Activated CD4-positive, alpha-beta T cell treated with anti-CD3 and anti-CD28 coated beads for 24 hours (primary cell): ENCODE measurements around the gene PLCB3.

Experiments
- DNase-seq, 2 donors: peaks; one replicate each; pipeline ENCODE4 v3.0.0-alpha.2; 2020; ENCODE audit warnings: low read depth in 2 of 2

Gene PLCB3

GRCh38 chr11:64266339-64266738 lies 15.0 kb downstream of the PLCB3 start:
- no peak for DNase-seq

- no peak for DNase-seq
These were observed 16.0 kb downstream of the PLCB3 start for GRCh38 chr11:64267207-64267945.

DNA sequence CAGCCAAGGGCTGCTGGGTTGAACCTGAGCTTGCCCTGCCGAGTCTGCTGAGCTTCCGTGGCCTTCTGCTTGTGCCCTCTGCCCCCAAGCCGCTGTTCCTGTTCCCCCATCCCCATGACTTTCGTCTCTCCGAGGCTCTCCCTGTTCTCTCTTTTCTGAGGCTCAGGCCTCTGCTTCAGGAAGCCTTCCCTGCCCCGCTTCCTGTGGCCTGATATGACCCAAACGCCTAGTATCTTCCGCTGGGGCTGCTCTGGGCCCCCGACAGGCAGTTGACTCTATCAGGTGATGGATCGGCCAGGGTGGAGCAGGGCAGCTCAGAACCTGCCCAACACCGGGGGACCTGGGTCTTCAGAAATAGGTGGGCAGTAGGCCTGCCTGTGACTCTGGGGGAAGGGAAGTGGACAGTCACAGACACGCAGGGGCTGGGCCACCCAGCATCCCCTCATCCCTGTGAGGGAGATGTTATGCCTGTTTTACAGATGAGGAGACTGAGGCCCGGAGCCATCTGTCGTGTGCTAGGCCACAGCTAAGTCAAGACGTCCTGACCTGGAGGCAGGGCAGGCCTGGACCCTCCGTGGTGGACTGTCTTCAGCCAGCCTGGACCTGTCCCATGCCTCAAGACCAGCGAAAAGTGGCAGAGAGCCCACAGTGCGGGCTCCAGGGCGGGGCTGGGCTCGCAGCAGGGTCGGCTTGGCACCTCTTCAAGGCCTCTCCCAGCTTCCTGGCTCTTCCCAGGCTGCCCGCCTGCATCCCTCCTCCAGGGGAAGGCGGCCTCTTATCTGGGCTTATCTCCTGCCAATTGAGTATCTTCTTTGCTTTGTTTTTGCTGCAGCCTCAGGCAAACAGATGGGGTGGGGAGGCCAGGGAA lies 16.9 kb downstream of the PLCB3 start:
- DNase-seq = no peak

DNA sequence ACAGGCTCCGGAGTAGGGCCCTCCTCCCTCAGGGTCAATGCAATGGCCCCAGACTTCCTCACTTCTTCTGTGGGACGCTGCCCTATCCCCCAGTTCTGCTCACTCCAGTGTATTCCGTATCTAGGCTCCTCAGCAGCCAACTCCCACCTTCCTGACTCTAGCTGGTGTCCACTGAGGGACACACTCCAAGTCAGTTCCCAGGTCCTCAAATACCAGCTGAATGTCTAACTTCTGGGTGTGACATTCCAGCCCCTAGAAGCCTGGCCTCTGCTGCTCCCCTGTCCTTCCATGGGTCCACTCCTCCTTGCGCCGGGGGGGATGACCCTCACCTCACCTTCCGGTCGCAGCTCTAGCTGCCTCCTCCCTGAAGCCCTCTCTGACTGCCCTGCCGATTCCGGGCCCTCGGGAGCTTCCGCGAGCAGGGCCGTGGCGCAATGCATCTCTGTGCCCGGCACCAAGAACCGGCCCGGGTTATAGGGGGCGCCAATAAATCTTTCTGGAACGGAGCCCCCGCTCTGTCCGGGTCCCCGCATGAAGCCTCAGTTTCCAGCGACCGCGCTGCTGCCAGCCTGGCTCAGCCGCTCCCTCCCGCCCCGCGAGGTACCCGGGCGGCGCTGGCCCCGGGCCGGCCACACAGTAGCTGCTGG lies 17.7 kb downstream of the PLCB3 start:
- DNase-seq = peak in 1 of 2 donors; percentile 50

- peak; percentile 95 to 97 for DNase-seq
These were observed 18.4 kb downstream of the PLCB3 start for GRCh38 chr11:64269540-64270220.

DNA sequence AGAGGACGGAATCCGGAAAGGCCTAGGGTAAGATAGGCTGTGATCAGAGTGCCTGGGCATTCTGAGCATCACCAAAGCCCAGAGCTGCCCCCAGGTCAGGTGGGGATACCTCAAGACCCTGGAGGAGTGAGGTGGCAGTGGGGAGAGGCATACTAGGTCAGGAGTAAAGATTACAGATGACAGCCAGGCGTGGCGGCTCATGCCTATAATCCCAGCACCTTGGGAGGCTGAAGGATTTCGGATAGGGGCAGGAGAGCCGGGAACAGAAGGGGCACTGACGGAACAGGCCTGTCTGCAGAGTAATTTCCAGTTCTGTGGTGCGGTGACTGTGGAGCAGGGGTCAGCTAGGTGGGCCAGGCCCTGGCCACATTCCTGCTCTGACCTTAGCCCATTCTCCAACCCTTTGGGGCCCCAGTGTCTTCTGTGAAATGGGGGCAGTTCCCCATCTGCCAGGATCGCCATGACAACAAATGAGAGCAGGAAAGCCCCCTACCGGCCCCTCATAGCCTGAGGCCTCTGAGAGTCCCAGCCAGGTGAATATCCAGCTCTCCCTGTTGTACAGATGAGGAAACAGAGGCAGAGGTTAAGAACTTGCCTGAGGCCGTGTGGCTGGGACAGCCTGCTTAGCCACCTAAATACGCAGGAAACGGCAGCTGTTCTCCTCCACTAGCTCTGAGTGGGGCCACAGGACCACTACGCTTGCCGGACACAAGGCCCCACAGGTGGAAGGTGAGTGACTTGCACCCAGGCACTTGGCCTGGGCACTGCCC lies 23.9 kb downstream of the PLCB3 start:
- DNase-seq = no peak

DNA sequence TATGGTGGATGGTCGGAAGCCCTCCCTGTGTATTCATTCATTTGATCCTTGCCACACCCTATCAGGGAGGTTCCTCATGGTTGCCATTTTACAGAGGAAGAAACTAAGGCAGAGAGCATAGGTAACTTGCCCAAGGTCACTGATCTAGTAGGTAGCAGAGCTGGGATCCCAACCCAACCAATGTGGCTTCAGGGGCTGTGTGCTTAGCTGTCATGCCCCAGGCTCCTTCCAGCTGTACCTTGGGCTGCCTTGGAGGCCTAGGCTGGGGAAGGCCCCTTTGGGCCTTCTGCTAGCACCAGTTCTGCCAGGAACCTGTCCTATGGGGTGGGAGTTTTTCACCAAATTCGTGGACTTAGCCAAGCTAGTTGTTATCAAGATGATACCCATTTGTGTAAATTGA lies 24.5 kb downstream of the PLCB3 start:
- no peak for DNase-seq

GRCh38 chr11:64276653-64277431 lies 25.5 kb downstream of the PLCB3 start:
- DNase-seq = no peak

DNA sequence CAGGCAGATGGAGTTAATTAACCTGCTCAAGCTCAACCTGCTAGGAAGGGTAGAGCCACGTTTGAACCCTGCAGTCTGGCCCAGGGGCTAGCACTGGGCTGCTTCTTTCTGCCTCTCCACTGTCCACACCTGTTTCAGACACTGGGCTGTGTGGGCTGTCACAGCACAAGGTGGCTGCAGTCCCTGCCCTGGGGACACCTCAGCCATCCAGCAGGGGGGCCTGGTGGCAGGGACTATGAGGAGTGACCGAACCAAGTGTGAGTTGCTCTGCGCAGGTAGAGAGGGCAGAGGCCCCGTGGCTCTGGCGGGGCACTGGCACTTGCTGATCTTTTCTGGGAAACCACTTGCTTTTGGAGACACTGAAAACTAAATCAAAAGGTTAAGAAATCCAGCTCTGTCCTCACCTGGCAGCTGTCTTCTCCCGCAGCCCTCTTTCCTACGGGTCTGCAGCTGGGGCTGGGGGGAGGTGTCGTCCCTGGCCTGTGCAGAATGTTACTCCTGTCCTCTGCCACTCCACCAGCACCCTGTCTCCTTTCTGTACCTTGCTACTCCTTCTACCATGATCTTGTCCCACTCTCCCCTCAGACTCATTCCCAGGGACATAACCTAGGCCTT lies 27.4 kb downstream of the PLCB3 start:
- DNase-seq = no peak

GRCh38 chr11:64281957-64282770 lies 30.8 kb downstream of the PLCB3 start:
- DNase-seq = no peak

GRCh38 chr11:64283092-64283491 lies 31.8 kb downstream of the PLCB3 start:
- DNase-seq = no peak

DNA sequence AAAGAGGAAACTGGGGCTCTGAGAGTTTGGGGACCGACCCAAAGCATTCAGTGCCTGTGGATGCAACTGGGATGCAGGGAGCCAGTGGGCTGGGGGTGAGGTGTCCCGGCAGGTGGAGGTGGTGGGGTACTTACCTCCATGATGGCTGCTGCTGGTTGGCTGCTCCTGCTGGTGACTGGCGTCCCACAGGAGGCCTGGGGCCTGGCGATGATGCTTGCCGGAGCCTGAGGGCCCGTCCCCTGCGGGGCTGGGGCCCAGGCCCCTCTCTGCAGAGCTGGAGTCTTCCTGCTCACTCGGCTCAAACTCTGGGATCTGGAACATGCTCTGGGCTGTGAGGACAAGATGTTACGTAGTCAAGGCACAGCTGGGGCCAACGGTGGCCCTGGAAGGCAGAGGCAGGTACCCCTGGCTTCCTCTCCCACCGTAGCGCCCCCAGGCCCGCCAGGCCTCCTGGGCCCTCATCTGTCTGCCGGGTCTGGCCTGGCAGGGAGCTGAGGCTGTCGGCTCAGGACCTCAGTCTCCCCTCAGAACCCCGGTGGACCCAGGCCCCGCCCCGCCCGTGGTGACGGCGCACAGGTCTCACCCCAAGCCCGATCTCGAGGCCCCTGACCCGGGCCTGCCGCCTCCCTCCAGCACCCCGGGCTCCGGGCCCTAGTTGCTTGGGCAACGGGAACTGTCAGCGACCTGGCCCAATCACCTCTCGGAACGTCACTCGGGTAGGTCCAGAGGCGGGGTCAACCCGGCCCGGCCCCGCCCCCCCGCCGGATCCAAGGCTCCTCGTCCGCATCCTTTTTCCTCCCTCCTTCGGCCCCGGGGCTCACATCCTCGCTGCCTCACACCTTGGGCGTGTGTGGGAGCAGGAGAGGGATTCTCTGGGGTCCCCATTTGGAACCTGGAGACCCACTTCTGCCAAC lies 33.0 kb downstream of the PLCB3 start, which contains the start of gene BAD:
Gene BAD (minus strand): TSS at position 618 of the 914 bp plus-strand sequence. CDS start 297 bp downstream, at position 321.
- peak; percentile 90 for DNase-seq

GRCh38 chr11:64284962-64285884 lies 33.9 kb downstream of the PLCB3 start, which contains the start of gene GPR137:
Gene GPR137, plus strand, starts transcription at chr11:64285848. Its CDS starts 677 bp downstream, at chr11:64286525.
- peak; percentile 82 to 85 for DNase-seq

- no peak for DNase-seq
These were observed 34.8 kb downstream of the PLCB3 start for GRCh38 chr11:64285885-64286800.

DNA sequence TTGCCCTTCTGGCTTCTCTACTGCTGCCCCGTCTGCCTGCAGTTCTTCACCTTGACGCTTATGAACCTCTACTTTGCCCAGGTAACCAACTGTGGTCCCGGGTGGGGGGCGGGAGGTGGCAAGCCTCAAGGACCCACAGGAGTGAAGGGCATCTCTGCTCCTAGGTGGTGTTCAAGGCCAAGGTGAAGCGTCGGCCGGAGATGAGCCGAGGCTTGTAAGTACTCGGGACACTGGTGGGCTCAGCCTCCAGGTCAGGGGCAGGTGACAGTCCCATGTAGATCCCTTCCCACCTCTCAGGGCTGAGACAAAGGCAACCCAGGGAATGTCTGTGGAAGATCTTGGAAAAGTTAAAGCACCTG lies 35.5 kb downstream of the PLCB3 start:
- no peak for DNase-seq
